H1 (cell line): ENCODE measurements around the gene KDSR. TPM values are rescaled to one million over a fixed set of nuclear protein-coding genes. Genes with fewer than 3 reads are reported as not detected.

Experiments used
- CTCF ChIA-PET: fragments of 300-600 bp; sonication (Branson Sonifier 250); formaldehyde crosslinking; loops from one replicate; lab custom pipeline; 2021; ENCODE audit not compliant: partially characterized antibody; lab: Charles Lee
- POLR2A ChIA-PET: fragments of 300-600 bp; sonication (Branson Sonifier 250); formaldehyde crosslinking; loops from one replicate; lab custom pipeline; 2021; ENCODE audit warnings: inconsistent platforms; ENCODE audit not compliant: partially characterized antibody; lab: Charles Lee
- DNase-seq, 2 experiments: peaks; one replicate each; pipeline versions ENCODE4 v3.0.0 to v3.0.0-alpha.2; 2010 to 2022; ENCODE audit warnings: low spot score in 2 of 2, low read depth in 1 of 2, mixed read lengths in 1 of 2
- FAIRE-seq: peaks from 2 replicates; lab custom pipeline; 2011; peaks lifted over from hg19 to GRCh38; lab: Jason Lieb, UNC
- H2AFZ ChIP-seq: 2 replicates; pipeline ENCODE4 v1.8.1; 2012; ENCODE audit warnings: low read length, inconsistent platforms
- H2AK5ac ChIP-seq: 2 replicates; pipeline ENCODE4 v1.6.1; 2013; ENCODE audit warnings: low read depth, low read length
- H2BK120ac ChIP-seq: replicated peaks from 2 replicates; pipeline ENCODE3; 2013; ENCODE audit warnings: low read depth, low read length, inconsistent platforms
- H2BK12ac ChIP-seq: 2 replicates; pipeline ENCODE4 v1.6.1; 2013; ENCODE audit warnings: low read depth, low read length
- H2BK15ac ChIP-seq: 2 replicates; pipeline ENCODE4 v1.6.1; 2013; ENCODE audit warnings: low read length
- H2BK20ac ChIP-seq: 2 replicates; pipeline ENCODE4 v1.6.1; 2013; ENCODE audit warnings: low read length
- H2BK5ac ChIP-seq: 2 replicates; pipeline ENCODE4 v1.6.1; 2013; ENCODE audit warnings: low read depth, low read length
- H3K14ac ChIP-seq: 2 replicates; pipeline ENCODE4 v1.6.1; 2013; ENCODE audit warnings: inconsistent platforms; ENCODE audit not compliant: insufficient read length
- H3K18ac ChIP-seq: 2 replicates; pipeline ENCODE4 v1.6.1; 2013; ENCODE audit warnings: low read length; ENCODE audit errors: extremely low read depth
- H3K23ac ChIP-seq: 2 replicates; pipeline ENCODE4 v1.6.1; 2013; ENCODE audit warnings: inconsistent platforms; ENCODE audit not compliant: insufficient read length
- H3K23me2 ChIP-seq: 2 replicates; pipeline ENCODE4 v1.6.1; 2013; ENCODE audit warnings: low read depth, low read length
- H3K27ac ChIP-seq: 2 replicates; pipeline ENCODE4 v1.6.1; 2011; ENCODE audit warnings: low read depth, low read length, inconsistent platforms
- H3K27me3 ChIP-seq, 4 experiments: replicated peaks in 1 of 4; 1 replicate in 1 of 4; 2 replicates in 3 of 4; pipeline versions ENCODE4 v1.6.1 to v1.8.1; 2011 to 2013; ENCODE audit warnings: low read length in 3 of 4, mild to moderate bottlenecking in 3 of 4, inconsistent platforms in 2 of 4, mixed read lengths in 2 of 4, moderate library complexity in 1 of 4; ENCODE audit not compliant: control insufficient read depth in 3 of 4, insufficient read depth in 3 of 4; ENCODE audit errors: extremely low read depth in 1 of 4
- H3K36me3 ChIP-seq, 4 experiments: 2 replicates each; pipeline versions ENCODE4 v1.6.1 to v1.8.1; 2011 to 2013; ENCODE audit warnings: mild to moderate bottlenecking in 4 of 4, low read length in 3 of 4, moderate library complexity in 2 of 4, control low read depth in 1 of 4, inconsistent platforms in 1 of 4; ENCODE audit not compliant: insufficient read depth in 4 of 4, control insufficient read depth in 2 of 4
- H3K4ac ChIP-seq: replicated peaks from 2 replicates; pipeline ENCODE3; 2013; ENCODE audit warnings: low read length, low read depth, mixed read lengths, inconsistent platforms; ENCODE audit not compliant: insufficient read length
- H3K4me1 ChIP-seq, 4 experiments: replicated peaks in 1 of 4; 1 replicate in 1 of 4; 2 replicates in 3 of 4; pipeline versions ENCODE4 v1.6.1 to v1.8.1; 2011 to 2013; ENCODE audit warnings: low read length in 3 of 4, inconsistent platforms in 2 of 4, mixed read lengths in 1 of 4; ENCODE audit not compliant: insufficient read depth in 4 of 4, control insufficient read depth in 3 of 4
- H3K4me2 ChIP-seq, 2 experiments: 2 replicates each; pipeline versions ENCODE4 v1.6.1 to v1.8.1; 2011 to 2013; ENCODE audit warnings: low read depth in 2 of 2, low read length in 2 of 2, control low read depth in 1 of 2, inconsistent platforms in 1 of 2, mild to moderate bottlenecking in 1 of 2; ENCODE audit not compliant: insufficient read depth in 1 of 2
- H3K4me3 ChIP-seq, 4 experiments: fragments of 200-600, 300-600 bp in 1 of 4; sonication (generic), shearing (Covaris generic), sonication (Bioruptor Twin) in 1 of 4; 2 replicates each; pipeline versions ENCODE4 v1.5.1 to v1.8.1; 2011 to 2016; ENCODE audit warnings: low read length in 4 of 4, low read depth in 3 of 4, control low read depth in 2 of 4, inconsistent platforms in 2 of 4, mild to moderate bottlenecking in 2 of 4, mixed read lengths in 1 of 4, moderate library complexity in 1 of 4; ENCODE audit not compliant: insufficient read depth in 2 of 4; ENCODE audit errors: extremely low read depth in 1 of 4
- H3K56ac ChIP-seq: replicated peaks from 2 replicates; pipeline ENCODE3; 2013; ENCODE audit warnings: low read depth, mild to moderate bottlenecking, mixed read lengths, low read length, inconsistent platforms; ENCODE audit not compliant: insufficient read length
- H3K79me1 ChIP-seq: 2 replicates; pipeline ENCODE4 v1.6.1; 2013; ENCODE audit warnings: low read depth, low read length, control low read depth
- H3K79me2 ChIP-seq, 2 experiments: 2 replicates each; pipeline versions ENCODE4 v1.6.1 to v1.8.1; 2012 to 2013; ENCODE audit warnings: low read length in 2 of 2, mild to moderate bottlenecking in 2 of 2, inconsistent platforms in 1 of 2; ENCODE audit not compliant: insufficient read depth in 2 of 2, control insufficient read depth in 1 of 2
- H3K9ac ChIP-seq, 4 experiments: replicated peaks in 1 of 4; 1 replicate in 1 of 4; 2 replicates in 3 of 4; pipeline versions ENCODE4 v1.6.1 to v1.8.1; 2011 to 2013; ENCODE audit warnings: low read depth in 3 of 4, low read length in 3 of 4, control low read depth in 2 of 4, mild to moderate bottlenecking in 2 of 4, moderate library complexity in 2 of 4, inconsistent platforms in 1 of 4; ENCODE audit errors: extremely low read depth in 1 of 4
- H3K9me3 ChIP-seq, 2 experiments: 2 replicates each; pipeline versions ENCODE4 v1.6.1 to v1.8.1; 2012 to 2013; ENCODE audit warnings: mild to moderate bottlenecking in 2 of 2, moderate library complexity in 2 of 2, control low read depth in 1 of 2, inconsistent platforms in 1 of 2, low read depth in 1 of 2, low read length in 1 of 2, mixed read lengths in 1 of 2; ENCODE audit not compliant: insufficient read depth in 2 of 2
- H4K20me1 ChIP-seq, 2 experiments: replicated peaks in 1 of 2; 2 replicates each; pipeline versions ENCODE3 to v1.8.1; 2011 to 2013; ENCODE audit warnings: inconsistent platforms in 2 of 2, low read length in 2 of 2, mild to moderate bottlenecking in 1 of 2; ENCODE audit not compliant: insufficient read depth in 2 of 2, control insufficient read depth in 1 of 2
- H4K5ac ChIP-seq: 2 replicates; pipeline ENCODE4 v1.6.1; 2013; ENCODE audit warnings: low read length, low read depth, mixed read lengths, inconsistent platforms; ENCODE audit not compliant: insufficient read length
- H4K8ac ChIP-seq: 2 replicates; pipeline ENCODE4 v1.8.0; 2013; ENCODE audit warnings: mild to moderate bottlenecking, moderate library complexity, low read length, inconsistent platforms; ENCODE audit not compliant: insufficient read depth; ENCODE audit errors: extremely low read depth
- H4K91ac ChIP-seq: replicated peaks from 2 replicates; pipeline ENCODE3; 2013; ENCODE audit warnings: low read length, mixed read lengths, inconsistent platforms; ENCODE audit not compliant: insufficient read length
- WGBS, 2 experiments: shearing (Covaris generic) in 1 of 2; methylation state at CpG; one replicate each; pipeline versions ENCODE4 v1.1.6 to v1.1.7; 2013 to 2015; ENCODE audit warnings: low lambda C conversion rate in 2 of 2, mixed read lengths in 2 of 2, inconsistent platforms in 1 of 2, low coverage in 1 of 2, missing lambda C conversion rate in 1 of 2; ENCODE audit not compliant: insufficient replicate concordance in 2 of 2, insufficient coverage in 1 of 2, insufficient read length in 1 of 2; ENCODE audit errors: extremely low coverage in 1 of 2, missing lambda C conversion rate in 1 of 2; 5-methylcytosine and 5-hydroxymethylcytosine counted together
- polyA plus RNA-seq, 7 experiments: library from polyadenylated mRNA; depleted of rRNA in 3 of 7; stranded (reverse) in 5 of 7; unstranded in 2 of 7; fragments of >200 nt in 5 of 7; fragments of 200-250 nt in 2 of 7; gene quantifications; 1 replicate in 5 of 7; 2 replicates in 1 of 7; 4 replicates in 1 of 7; pipeline versions ENCODE4 v1.2.1 to v1.2.3, GENCODE V29; 2011 to 2013; ENCODE audit warnings: missing spikeins in 2 of 7, mixed read lengths in 2 of 7
- total RNA-seq: library from RNA; stranded (reverse); fragmentation: NEBNext Ultra II Directional; extraction: Animal tissue kit (Norgen Biotek cat#: 25700); gene quantifications from 2 replicates; pipeline ENCODE4 v1.2.1, GENCODE V29; 2021

KDSR gene
- total and polyA plus RNA-seq, 2 of the 8 experiments (the other 6 are each of a cell fraction or from before 2014, with no cell fraction given): 12.4 to 50.5 TPM

- Histone ChIP-seq H4K5ac (no peak overlapping the region), H3K23me2 (no peaks in the 10 kb centered on the region), H3K14ac (no peak overlapping the region), H3K79me1 (no peaks in the 10 kb centered on the region), H2AK5ac (no peak overlapping the region), H4K8ac (no peak overlapping the region), H3K27ac (no peak overlapping the region), H2BK15ac (no peak overlapping the region), H3K79me2 (no peaks in the 10 kb centered on the region), H3K4me2 (no peak overlapping the region), H3K27me3 (no peaks in the 10 kb centered on the region), H2BK5ac (no peak overlapping the region), H2BK120ac (no peak overlapping the region), H4K20me1 (no peaks in the 10 kb centered on the region), H4K91ac (no peak overlapping the region), H3K23ac (no peak overlapping the region), H2BK20ac (no peak overlapping the region), H3K4me3 (no peak overlapping the region), H3K56ac (no peak overlapping the region), H3K4me1 (no peaks in the 10 kb centered on the region), H2AFZ (no peak overlapping the region), H3K9me3 (no peaks in the 10 kb centered on the region), H3K36me3 (no peaks in the 10 kb centered on the region), H3K18ac (no peak overlapping the region), H2BK12ac (no peak overlapping the region), H3K9ac (no peak overlapping the region), H3K4ac (no peak overlapping the region)
- DNase-seq (no peak), FAIRE-seq (no peak)
- CTCF ChIA-PET: interaction anchor here (0.6 to 3.8 kb wide), 10 partner anchors 9 to 287 kb away, joined by 3 to 16 read pairs (median 3); no protein-coding TSS in a partner anchor
- WGBS, 2 experiments: 78% methylated on average over 6 of the region's 7 CpGs; no CpG with 5 or more reads in 1 of the 2 experiments
- POLR2A ChIA-PET: no interaction called here
Measured at GRCh38 chr18:63306819-63307550, 60.0 kb downstream of the KDSR start.
